IPS-18a (cell line): ENCODE results near the gene RTN4IP1.
"Not testable (repeated sequence)": the region's sequence is repeated elsewhere in the genome, so short reads cannot be mapped to it uniquely, and the experiment has no call there.

Experiments used
- H3K27ac ChIP-seq: one replicate; pipeline ENCODE4 v1.5.1; 2013; ENCODE audit warnings: low read length
- H3K27me3 ChIP-seq: one replicate; pipeline ENCODE4 v1.6.1; 2013; ENCODE audit warnings: mild to moderate bottlenecking, low read length; ENCODE audit not compliant: control insufficient read depth, insufficient read depth
- H3K36me3 ChIP-seq: one replicate; pipeline ENCODE4 v1.6.1; 2013; ENCODE audit warnings: low read depth, low read length; ENCODE audit not compliant: control insufficient read depth
- H3K4me1 ChIP-seq: one replicate; pipeline ENCODE4 v1.6.1; 2013; ENCODE audit warnings: low read depth, low read length; ENCODE audit not compliant: control insufficient read depth
- H3K4me3 ChIP-seq: one replicate; pipeline ENCODE4 v1.5.1; 2013; ENCODE audit warnings: low read length
- H3K9ac ChIP-seq: one replicate; pipeline ENCODE4 v1.6.1; 2013; ENCODE audit warnings: mild to moderate bottlenecking, low read length, moderate library complexity
- H3K9me3 ChIP-seq: one replicate; pipeline ENCODE4 v1.6.1; 2013; ENCODE audit warnings: low read depth, low read length; ENCODE audit not compliant: control insufficient read depth

Gene RTN4IP1

DNA sequence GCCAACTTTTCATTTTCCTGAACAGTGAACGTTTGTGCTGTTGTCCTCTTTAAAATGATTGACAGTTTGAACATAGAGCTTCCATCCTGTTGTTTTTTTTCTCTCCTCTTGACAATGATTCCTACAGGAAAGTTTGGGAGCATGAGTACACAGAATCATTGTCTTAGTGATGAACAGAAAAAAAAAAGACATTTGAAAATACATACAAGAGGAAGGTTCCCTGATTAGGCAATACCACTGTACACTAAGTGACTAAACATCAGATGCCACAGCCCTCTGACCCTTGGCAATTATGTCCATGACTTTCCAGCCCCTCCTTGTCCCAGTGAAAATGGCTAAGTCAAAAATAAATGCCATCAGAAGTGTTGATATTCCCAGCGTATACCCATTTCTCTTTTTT lies 71.5 kb downstream of the RTN4IP1 start:
- no peak overlapping the region for H3K9ac ChIP-seq
- no peaks in the 10 kb centered on the region for H3K36me3 ChIP-seq
- no peaks in the 10 kb centered on the region for H3K9me3 ChIP-seq
- no peaks in the 10 kb centered on the region for H3K4me1 ChIP-seq
- no peaks in the 10 kb centered on the region for H3K27me3 ChIP-seq
- H3K4me3 ChIP-seq = no peak overlapping the region
- H3K27ac ChIP-seq = no peak overlapping the region

DNA sequence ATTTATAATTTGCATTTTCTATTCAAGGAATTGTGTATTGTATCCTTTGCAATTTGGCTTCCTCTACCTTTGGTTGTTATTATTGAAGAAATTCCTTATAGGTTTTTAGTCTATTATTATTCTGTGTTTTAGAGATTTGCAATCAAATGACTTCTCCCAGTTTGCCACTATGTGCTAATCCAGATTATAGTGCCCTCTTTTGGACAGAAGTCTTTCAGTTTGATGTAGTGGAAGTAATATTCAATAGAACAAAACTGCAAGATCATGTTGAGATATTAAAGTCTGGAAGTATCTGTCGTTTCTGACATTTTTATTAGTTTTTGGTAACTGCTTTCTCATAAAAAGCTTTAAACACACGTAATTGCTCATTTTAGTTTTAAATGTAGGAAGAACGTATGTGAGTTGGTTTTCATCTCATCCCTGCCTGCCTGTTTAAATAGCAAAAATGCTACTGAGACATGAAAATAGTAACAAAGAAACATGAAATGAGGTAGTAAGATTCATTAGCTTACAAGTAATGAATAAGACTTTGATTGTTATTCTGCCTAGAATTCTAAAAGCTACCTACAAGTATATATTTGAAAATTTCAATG lies 72.8 kb downstream of the RTN4IP1 start:
- Histone ChIP-seq H3K4me3 (no peak overlapping the region), H3K27ac (no peak overlapping the region), H3K4me1 (no peaks in the 10 kb centered on the region), H3K36me3 (no peaks in the 10 kb centered on the region), H3K27me3 (no peaks in the 10 kb centered on the region), H3K9ac (no peak overlapping the region), H3K9me3 (no peaks in the 10 kb centered on the region)

DNA sequence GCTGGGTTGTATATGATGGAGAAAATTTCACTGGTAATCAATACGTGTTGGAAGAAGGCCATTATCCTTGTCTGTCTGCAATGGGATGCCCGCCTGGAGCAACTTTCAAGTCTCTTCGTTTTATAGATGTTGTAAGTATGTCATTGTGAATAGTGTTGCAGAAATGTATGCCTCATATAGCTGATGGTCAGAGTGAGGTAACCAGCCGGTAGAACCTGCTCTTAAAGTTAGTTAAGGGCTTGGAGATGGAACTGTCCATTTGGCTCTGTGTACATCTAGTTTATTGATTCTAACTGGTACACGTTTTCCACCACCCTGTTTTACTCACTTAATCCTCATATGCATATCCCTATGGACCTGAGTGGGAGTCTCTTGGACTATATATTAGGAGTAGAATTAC lies 73.5 kb downstream of the RTN4IP1 start:
- no peaks in the 10 kb centered on the region for H3K9me3 ChIP-seq
- H3K27ac ChIP-seq = no peak overlapping the region
- H3K27me3 ChIP-seq = no peaks in the 10 kb centered on the region
- H3K4me3 ChIP-seq = no peak overlapping the region
- no peak overlapping the region for H3K9ac ChIP-seq
- H3K36me3 ChIP-seq = no peaks in the 10 kb centered on the region
- H3K4me1 ChIP-seq = no peaks in the 10 kb centered on the region

- Histone ChIP-seq H3K9me3 (no peaks in the 10 kb centered on the region), H3K4me3 (no peak overlapping the region), H3K4me1 (no peaks in the 10 kb centered on the region), H3K36me3 (no peaks in the 10 kb centered on the region), H3K9ac (no peak overlapping the region), H3K27me3 (no peaks in the 10 kb centered on the region), H3K27ac (no peak overlapping the region)
Measured at GRCh38 chr6:106553440-106553839, 75.9 kb downstream of the RTN4IP1 start.

- no peak overlapping the region for H3K9ac ChIP-seq
- H3K36me3 ChIP-seq = no peaks in the 10 kb centered on the region
- peaks cover 6% of the 10 kb centered on the region for H3K4me1 ChIP-seq
- no peaks in the 10 kb centered on the region for H3K27me3 ChIP-seq
- no peaks in the 10 kb centered on the region for H3K9me3 ChIP-seq
- no peak overlapping the region for H3K4me3 ChIP-seq
- no peak overlapping the region for H3K27ac ChIP-seq
Measured at GRCh38 chr6:106551155-106551554, 78.1 kb downstream of the RTN4IP1 start.

DNA sequence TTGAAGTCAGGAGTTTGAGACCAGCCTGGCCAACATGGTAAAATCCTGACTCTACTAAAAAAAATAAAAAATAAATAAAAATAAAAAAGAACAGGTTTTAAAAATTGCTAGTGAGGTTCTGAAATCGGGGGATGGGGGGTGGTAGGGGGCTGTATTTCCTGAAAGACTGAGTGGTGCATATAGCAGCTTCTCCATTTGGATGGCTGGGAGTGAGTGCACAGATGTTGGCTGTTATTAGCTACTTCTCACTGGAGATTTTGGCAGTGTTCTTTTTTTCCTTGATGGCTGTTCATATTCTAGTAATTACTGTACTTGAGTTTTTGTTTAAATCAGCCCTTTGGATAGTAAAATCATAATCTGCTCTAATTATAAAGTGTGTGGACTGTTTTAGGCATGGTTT lies 79.8 kb downstream of the RTN4IP1 start:
- H3K9me3 ChIP-seq = no peaks in the 10 kb centered on the region
- peaks cover 6% of the 10 kb centered on the region for H3K4me1 ChIP-seq
- H3K4me3 ChIP-seq = no peak overlapping the region
- no peaks in the 10 kb centered on the region for H3K27me3 ChIP-seq
- H3K27ac ChIP-seq = no peak overlapping the region
- no peak overlapping the region for H3K9ac ChIP-seq
- H3K36me3 ChIP-seq = no peaks in the 10 kb centered on the region

GRCh38 chr6:106548926-106549455 lies 80.3 kb downstream of the RTN4IP1 start:
- not testable (repeated sequence) for H3K27ac ChIP-seq, H3K4me3 ChIP-seq, H3K9ac ChIP-seq, H3K9me3 ChIP-seq, H3K36me3 ChIP-seq, H3K27me3 ChIP-seq, H3K4me1 ChIP-seq

- Histone ChIP-seq H3K36me3 (no peaks in the 10 kb centered on the region), H3K27me3 (no peaks in the 10 kb centered on the region), H3K9me3 (no peaks in the 10 kb centered on the region), H3K4me3 (no peak overlapping the region), H3K9ac (no peak overlapping the region), H3K27ac (no peak overlapping the region), H3K4me1 (peaks cover 6% of the 10 kb centered on the region)
Measured at GRCh38 chr6:106547601-106548453, 81.5 kb downstream of the RTN4IP1 start.

GRCh38 chr6:106546691-106547414 lies 82.4 kb downstream of the RTN4IP1 start:
- H3K4me1 ChIP-seq = peaks cover 6% of the 10 kb centered on the region
- H3K9ac ChIP-seq = no peak overlapping the region
- no peak overlapping the region for H3K4me3 ChIP-seq
- H3K9me3 ChIP-seq = no peaks in the 10 kb centered on the region
- no peak overlapping the region for H3K27ac ChIP-seq
- no peaks in the 10 kb centered on the region for H3K36me3 ChIP-seq
- H3K27me3 ChIP-seq = no peaks in the 10 kb centered on the region

GRCh38 chr6:106546261-106546690 lies 83.0 kb downstream of the RTN4IP1 start:
- peaks cover 6% of the 10 kb centered on the region for H3K4me1 ChIP-seq
- H3K36me3 ChIP-seq = no peaks in the 10 kb centered on the region
- no peak overlapping the region for H3K27ac ChIP-seq
- H3K9ac ChIP-seq = no peak overlapping the region
- no peaks in the 10 kb centered on the region for H3K9me3 ChIP-seq
- H3K27me3 ChIP-seq = no peaks in the 10 kb centered on the region
- no peak overlapping the region for H3K4me3 ChIP-seq

DNA sequence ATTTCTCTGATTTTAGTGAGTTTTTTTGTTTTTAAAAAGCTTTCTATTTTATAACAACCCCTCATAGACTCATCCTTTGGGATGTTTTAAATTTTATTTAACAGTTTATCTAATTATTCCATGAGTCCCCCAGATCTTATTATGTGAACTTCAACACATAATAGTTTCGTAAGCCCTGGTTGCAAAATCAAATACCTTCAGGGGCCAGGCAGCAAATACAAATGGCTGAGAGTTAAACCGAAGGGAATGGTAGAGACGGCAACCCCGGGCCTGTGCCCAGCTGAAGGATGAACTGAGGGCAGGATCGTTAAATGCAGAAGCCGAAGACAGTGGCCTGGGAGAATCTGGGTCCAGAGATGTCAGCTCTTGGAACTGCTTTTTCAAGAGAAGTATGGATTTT lies 88.4 kb downstream of the RTN4IP1 start:
- no peak overlapping the region for H3K27ac ChIP-seq
- H3K9me3 ChIP-seq = no peaks in the 10 kb centered on the region
- H3K27me3 ChIP-seq = no peaks in the 10 kb centered on the region
- H3K4me3 ChIP-seq = no peak overlapping the region
- H3K36me3 ChIP-seq = no peaks in the 10 kb centered on the region
- H3K9ac ChIP-seq = no peak overlapping the region
- peaks cover 3% of the 10 kb centered on the region for H3K4me1 ChIP-seq
